Cardiac muscle cell (in vitro differentiated cells and primary cell): ENCODE measurements around the gene TAF1B. TPM values are rescaled to one million over a fixed set of nuclear protein-coding genes. Genes with fewer than 3 reads are reported as not detected.

Source experiments
- DNase-seq, 2 donors: peaks; one replicate each; pipeline versions ENCODE4 v3.0.0 to v3.0.0-alpha.2; 2010 to 2017; ENCODE audit warnings: low read depth in 1 of 2, low spot score in 1 of 2
- H3K27ac ChIP-seq: fragments of 200-600 bp; sonication (generic); 2 replicates; pipeline ENCODE4 v1.5.1; 2016
- H3K27me3 ChIP-seq: fragments of 200-600 bp; sonication (generic); 2 replicates; pipeline ENCODE4 v1.6.0; 2016; ENCODE audit warnings: control low read depth
- H3K36me3 ChIP-seq: fragments of 200-600 bp; sonication (generic); 2 replicates; pipeline ENCODE4 v1.5.1; 2016; ENCODE audit warnings: control low read depth
- H3K4me1 ChIP-seq: fragments of 200-600 bp; sonication (generic); 2 replicates; pipeline ENCODE4 v1.8.1; 2017; ENCODE audit warnings: low read depth, mild to moderate bottlenecking, mixed run types
- H3K4me3 ChIP-seq: fragments of 200-600 bp; sonication (generic); 2 replicates; pipeline ENCODE4 v1.5.1; 2016; ENCODE audit warnings: mild to moderate bottlenecking
- H3K9me3 ChIP-seq: fragments of 200-600 bp; sonication (generic); 2 replicates; pipeline ENCODE4 v1.5.1; 2017; ENCODE audit warnings: low read depth, mild to moderate bottlenecking, control low read depth
- polyA plus RNA-seq: library from polyadenylated mRNA; unstranded; fragments of >200 nt; fragmentation: Nextera tagmentation; extraction: Ambion mirVana; gene quantifications from 2 replicates; pipeline ENCODE4 v1.2.1, GENCODE V29; 2016
- total RNA-seq: library from RNA; depleted of rRNA; stranded (reverse); fragments of >200 nt; gene quantifications from 2 replicates; pipeline ENCODE4 v1.2.3, GENCODE V29; 2016
- TF ChIP-seq, protein P1 (sequence below): IDR thresholded peaks from 2 replicates; pipeline ENCODE4 v1.5.1; 2012; ENCODE audit warnings: low read depth, mild to moderate bottlenecking, low read length

TAF1B gene
- total and polyA plus RNA-seq, 2 experiments from 2014 or later: 11.2 to 14.2 TPM

DNA sequence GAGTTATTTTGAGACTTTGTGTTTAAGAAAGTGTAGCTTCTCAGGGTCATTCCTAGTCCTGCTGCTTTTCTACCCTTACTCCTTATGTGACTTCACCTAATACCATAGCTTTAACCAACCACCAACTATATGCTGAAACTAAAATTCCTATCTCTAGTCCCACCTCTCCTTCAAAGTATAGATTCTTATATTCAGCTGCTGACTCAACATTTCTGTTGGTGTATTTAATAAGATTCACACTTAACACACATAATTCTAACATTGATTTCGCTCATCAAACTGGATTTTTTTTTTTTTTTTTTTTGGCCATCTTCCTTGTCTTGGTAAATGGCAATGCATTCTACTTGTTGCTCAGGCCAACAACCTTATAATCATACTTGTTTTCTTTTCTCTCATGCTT, 30.1 kb downstream of the TAF1B start:
- DNase-seq: no peak
- no peak overlapping the region for H3K27ac ChIP-seq
- no peaks in the 10 kb centered on the region for H3K9me3 ChIP-seq
- no peak overlapping the region for H3K4me3 ChIP-seq
- no peaks in the 10 kb centered on the region for H3K27me3 ChIP-seq
- peaks cover 23% of the 10 kb centered on the region for H3K36me3 ChIP-seq
- no peaks in the 10 kb centered on the region for H3K4me1 ChIP-seq
- TF ChIP-seq, protein P1, sequence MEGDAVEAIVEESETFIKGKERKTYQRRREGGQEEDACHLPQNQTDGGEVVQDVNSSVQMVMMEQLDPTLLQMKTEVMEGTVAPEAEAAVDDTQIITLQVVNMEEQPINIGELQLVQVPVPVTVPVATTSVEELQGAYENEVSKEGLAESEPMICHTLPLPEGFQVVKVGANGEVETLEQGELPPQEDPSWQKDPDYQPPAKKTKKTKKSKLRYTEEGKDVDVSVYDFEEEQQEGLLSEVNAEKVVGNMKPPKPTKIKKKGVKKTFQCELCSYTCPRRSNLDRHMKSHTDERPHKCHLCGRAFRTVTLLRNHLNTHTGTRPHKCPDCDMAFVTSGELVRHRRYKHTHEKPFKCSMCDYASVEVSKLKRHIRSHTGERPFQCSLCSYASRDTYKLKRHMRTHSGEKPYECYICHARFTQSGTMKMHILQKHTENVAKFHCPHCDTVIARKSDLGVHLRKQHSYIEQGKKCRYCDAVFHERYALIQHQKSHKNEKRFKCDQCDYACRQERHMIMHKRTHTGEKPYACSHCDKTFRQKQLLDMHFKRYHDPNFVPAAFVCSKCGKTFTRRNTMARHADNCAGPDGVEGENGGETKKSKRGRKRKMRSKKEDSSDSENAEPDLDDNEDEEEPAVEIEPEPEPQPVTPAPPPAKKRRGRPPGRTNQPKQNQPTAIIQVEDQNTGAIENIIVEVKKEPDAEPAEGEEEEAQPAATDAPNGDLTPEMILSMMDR: no peak

DNA sequence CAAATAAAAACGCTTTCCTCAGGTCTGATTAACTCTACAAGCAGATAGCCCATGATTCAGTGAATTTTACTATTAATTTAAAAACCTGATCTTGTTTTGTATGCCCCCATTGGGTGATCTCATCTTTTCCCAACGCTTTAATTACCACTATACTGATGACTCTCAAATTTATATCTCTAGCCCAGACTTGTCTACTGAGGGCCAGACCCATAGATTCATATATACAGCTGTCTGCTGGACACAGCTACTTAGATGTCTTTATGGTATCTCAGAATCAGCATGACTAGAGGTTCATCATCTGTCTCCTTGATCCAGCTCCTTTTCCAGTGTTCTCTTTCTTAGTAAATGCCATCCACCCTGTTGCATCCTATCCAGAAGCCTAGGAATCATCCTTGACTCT, 33.8 kb downstream of the TAF1B start:
- no peak overlapping the region for H3K4me3 ChIP-seq
- no peaks in the 10 kb centered on the region for H3K9me3 ChIP-seq
- H3K27ac ChIP-seq: no peak overlapping the region
- no peak for DNase-seq
- peaks cover 19% of the 10 kb centered on the region for H3K36me3 ChIP-seq
- no peaks in the 10 kb centered on the region for H3K4me1 ChIP-seq
- TF ChIP-seq, protein P1: no peak
- H3K27me3 ChIP-seq: no peaks in the 10 kb centered on the region

DNA sequence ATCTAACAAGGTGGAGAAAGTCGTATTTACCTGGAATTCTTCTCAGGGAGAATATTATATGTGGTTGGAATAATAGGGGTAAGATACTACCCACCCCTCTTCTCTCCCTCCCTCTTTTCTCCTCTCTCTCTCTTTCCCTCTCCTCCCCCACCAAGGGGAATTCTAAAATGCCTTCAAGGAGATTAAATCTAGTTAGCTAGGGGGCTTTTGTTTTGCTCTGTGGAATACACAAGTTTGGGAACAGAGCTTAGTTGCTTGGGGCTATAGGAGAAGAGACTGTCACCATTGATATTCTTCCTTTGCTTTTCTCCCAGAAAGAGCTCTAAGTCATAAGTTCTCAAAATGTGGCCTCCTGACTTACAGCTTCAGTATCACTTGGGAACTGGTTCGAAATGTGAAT, 34.5 kb downstream of the TAF1B start:
- TF ChIP-seq, protein P1: no peak
- Histone ChIP-seq H3K27me3 (no peaks in the 10 kb centered on the region), H3K36me3 (peaks cover 22% of the 10 kb centered on the region), H3K4me1 (no peaks in the 10 kb centered on the region), H3K4me3 (no peak overlapping the region), H3K27ac (no peak overlapping the region), H3K9me3 (no peaks in the 10 kb centered on the region)
- no peak for DNase-seq

DNA sequence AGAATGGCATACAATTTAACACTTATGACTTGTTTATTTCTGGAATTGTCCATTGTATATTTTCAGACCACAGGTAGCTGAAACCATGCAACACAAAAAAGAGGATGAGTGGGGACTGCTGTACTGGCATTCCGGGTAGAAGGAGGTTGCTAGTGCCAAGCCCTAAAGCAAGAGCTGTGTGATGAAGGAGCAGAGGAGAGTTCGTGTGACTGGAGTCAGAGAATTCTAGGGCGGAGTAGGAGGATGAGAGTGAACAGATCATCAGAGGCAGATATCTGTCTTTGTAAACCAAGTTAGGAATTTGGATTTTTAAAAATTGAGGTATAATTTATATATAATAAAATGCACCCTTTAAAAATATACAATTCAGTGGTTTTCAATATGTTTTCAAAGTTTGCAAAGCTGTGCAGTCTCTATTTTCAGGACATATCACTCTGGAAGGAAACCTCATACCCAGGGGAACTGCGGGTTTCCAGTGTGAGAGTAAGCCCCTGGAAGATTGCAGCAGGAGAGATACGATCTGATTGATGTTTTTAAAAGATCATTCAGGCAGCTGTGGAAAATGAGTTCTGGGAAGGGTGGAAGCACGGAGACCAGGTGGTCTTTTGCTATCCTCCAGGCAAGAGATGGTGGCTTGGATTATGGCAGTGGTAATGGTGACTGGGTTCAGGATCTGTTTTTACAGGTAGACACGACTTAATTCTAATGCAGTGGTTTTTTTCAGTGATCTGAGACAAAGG, 36.4 kb downstream of the TAF1B start:
- H3K36me3 ChIP-seq: peaks cover 29% of the 10 kb centered on the region
- H3K27ac ChIP-seq: no peak overlapping the region
- TF ChIP-seq, protein P1: no peak
- H3K9me3 ChIP-seq: no peaks in the 10 kb centered on the region
- H3K4me1 ChIP-seq: no peaks in the 10 kb centered on the region
- no peaks in the 10 kb centered on the region for H3K27me3 ChIP-seq
- no peak overlapping the region for H3K4me3 ChIP-seq
- no peak for DNase-seq

DNA sequence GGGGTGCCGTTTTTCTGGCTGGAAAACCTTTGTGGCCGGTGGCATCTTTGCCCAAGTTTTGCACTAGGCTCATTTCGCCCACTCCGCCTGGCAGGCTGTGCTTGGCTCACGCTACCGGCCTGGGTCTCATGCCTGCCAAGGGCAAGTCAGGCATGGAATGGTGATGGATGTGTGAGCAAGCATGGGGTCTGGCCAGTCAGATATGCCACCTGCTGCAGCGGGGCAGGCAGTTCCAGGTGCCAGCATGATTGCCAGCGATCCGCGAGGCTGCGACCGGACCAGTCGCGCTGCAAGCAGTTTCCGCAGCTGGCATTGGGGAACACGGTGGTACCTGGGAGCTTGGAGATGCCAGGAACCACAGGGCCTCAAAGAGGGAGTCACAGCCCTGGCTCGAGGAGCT, 40.6 kb downstream of the TAF1B start:
- no peaks in the 10 kb centered on the region for H3K9me3 ChIP-seq
- TF ChIP-seq, protein P1: no peak
- H3K27ac ChIP-seq: no peak overlapping the region
- H3K4me1 ChIP-seq: no peaks in the 10 kb centered on the region
- no peak for DNase-seq
- H3K4me3 ChIP-seq: no peak overlapping the region
- no peaks in the 10 kb centered on the region for H3K27me3 ChIP-seq
- peaks cover 14% of the 10 kb centered on the region for H3K36me3 ChIP-seq
